ENCODE measurements around the gene CLCF1. TPM values are rescaled to one million over a fixed set of nuclear protein-coding genes. Genes with fewer than 3 reads are reported as not detected.

The CLCF1 gene
- total RNA-seq, 1 donor from 2014 or later: not detected

GRCh38 chr11:67353317-67354074 is 19.9 kb downstream of the CLCF1 start, which contains the start of gene POLD4:
TSS of gene POLD4 (minus strand) at chr11:67353546. CDS start at chr11:67353399, 147 bp downstream.
- TF ChIP-seq, protein P1, sequence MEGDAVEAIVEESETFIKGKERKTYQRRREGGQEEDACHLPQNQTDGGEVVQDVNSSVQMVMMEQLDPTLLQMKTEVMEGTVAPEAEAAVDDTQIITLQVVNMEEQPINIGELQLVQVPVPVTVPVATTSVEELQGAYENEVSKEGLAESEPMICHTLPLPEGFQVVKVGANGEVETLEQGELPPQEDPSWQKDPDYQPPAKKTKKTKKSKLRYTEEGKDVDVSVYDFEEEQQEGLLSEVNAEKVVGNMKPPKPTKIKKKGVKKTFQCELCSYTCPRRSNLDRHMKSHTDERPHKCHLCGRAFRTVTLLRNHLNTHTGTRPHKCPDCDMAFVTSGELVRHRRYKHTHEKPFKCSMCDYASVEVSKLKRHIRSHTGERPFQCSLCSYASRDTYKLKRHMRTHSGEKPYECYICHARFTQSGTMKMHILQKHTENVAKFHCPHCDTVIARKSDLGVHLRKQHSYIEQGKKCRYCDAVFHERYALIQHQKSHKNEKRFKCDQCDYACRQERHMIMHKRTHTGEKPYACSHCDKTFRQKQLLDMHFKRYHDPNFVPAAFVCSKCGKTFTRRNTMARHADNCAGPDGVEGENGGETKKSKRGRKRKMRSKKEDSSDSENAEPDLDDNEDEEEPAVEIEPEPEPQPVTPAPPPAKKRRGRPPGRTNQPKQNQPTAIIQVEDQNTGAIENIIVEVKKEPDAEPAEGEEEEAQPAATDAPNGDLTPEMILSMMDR (IDR thresholded peaks at IDR 0.05; ENCODE audit: partially characterized antibody, unreplicated experiment): no peak
- H3K27ac Mint-ChIP-seq (ENCODE audit: unreplicated experiment): peak within 1 kb of the TSS; percentile 93

GRCh38 chr11:67352546-67353316 is 20.7 kb downstream of the CLCF1 start:
- H3K36me3 Mint-ChIP-seq (ENCODE audit: unreplicated experiment): no peaks in the 10 kb centered on the region
- H3K4me1 Mint-ChIP-seq (ENCODE audit: low read depth, unreplicated experiment): peaks cover 27% of the 10 kb centered on the region
- peak overlapping the region; percentile 92 for H3K4me3 Mint-ChIP-seq (ENCODE audit: unreplicated experiment)
- H3K27ac Mint-ChIP-seq (ENCODE audit: unreplicated experiment): peak overlapping the region; percentile 93
- H3K9me3 Mint-ChIP-seq (ENCODE audit: unreplicated experiment): peaks cover 8% of the 10 kb centered on the region
- TF ChIP-seq, protein P1 (IDR thresholded peaks at IDR 0.05; ENCODE audit: partially characterized antibody, unreplicated experiment): no peak
- H3K27me3 Mint-ChIP-seq (ENCODE audit: unreplicated experiment): peaks cover 13% of the 10 kb centered on the region
- peak; percentile 57 for DNase-seq

More at GRCh38 chr11:67353317-67354074, 19.9 kb downstream of the CLCF1 start, which contains the start of gene POLD4:
- peak; percentile 98 for DNase-seq
- Mint-ChIP-seq H3K9me3 (ENCODE audit: unreplicated experiment) (peaks cover 8% of the 10 kb centered on the region), H3K36me3 (ENCODE audit: unreplicated experiment) (no peaks in the 10 kb centered on the region), H3K4me1 (ENCODE audit: low read depth, unreplicated experiment) (peaks cover 25% of the 10 kb centered on the region), H3K4me3 (ENCODE audit: unreplicated experiment) (peak within 1 kb of the TSS; percentile 92), H3K27me3 (ENCODE audit: unreplicated experiment) (peaks cover 19% of the 10 kb centered on the region)

- Mint-ChIP-seq H3K9me3 (ENCODE audit: unreplicated experiment) (peaks cover 8% of the 10 kb centered on the region), H3K36me3 (ENCODE audit: unreplicated experiment) (no peaks in the 10 kb centered on the region), H3K27ac (ENCODE audit: unreplicated experiment) (no peak overlapping the region), H3K27me3 (ENCODE audit: unreplicated experiment) (peaks cover 13% of the 10 kb centered on the region), H3K4me3 (ENCODE audit: unreplicated experiment) (peak overlapping the region; percentile 70), H3K4me1 (ENCODE audit: low read depth, unreplicated experiment) (peaks cover 29% of the 10 kb centered on the region)
- TF ChIP-seq, protein P1 (IDR thresholded peaks at IDR 0.05; ENCODE audit: partially characterized antibody, unreplicated experiment): peak; percentile 93
- DNase-seq: peak; percentile 58
Measured at GRCh38 chr11:67351275-67352005, 22.0 kb downstream of the CLCF1 start.

- H3K27ac Mint-ChIP-seq (ENCODE audit: unreplicated experiment): no peak overlapping the region
- H3K27me3 Mint-ChIP-seq (ENCODE audit: unreplicated experiment): peaks cover 13% of the 10 kb centered on the region
- TF ChIP-seq, protein P1 (IDR thresholded peaks at IDR 0.05; ENCODE audit: partially characterized antibody, unreplicated experiment): no peak
- H3K4me3 Mint-ChIP-seq (ENCODE audit: unreplicated experiment): no peak overlapping the region
- H3K36me3 Mint-ChIP-seq (ENCODE audit: unreplicated experiment): no peaks in the 10 kb centered on the region
- DNase-seq: no peak
- H3K9me3 Mint-ChIP-seq (ENCODE audit: unreplicated experiment): peaks cover 8% of the 10 kb centered on the region
- H3K4me1 Mint-ChIP-seq (ENCODE audit: low read depth, unreplicated experiment): peaks cover 29% of the 10 kb centered on the region
Measured at GRCh38 chr11:67349928-67350465, 23.4 kb downstream of the CLCF1 start.
